DOHH2 (cell line): ENCODE data around the gene INO80.

Experiments used
- CTCF ChIP-seq: fragments of 200-600 bp; sonication (generic); IDR thresholded peaks from one replicate; pipeline ENCODE4 v1.5.1; 2014; ENCODE audit warnings: antibody characterized with exemption, mild to moderate bottlenecking, low read depth, low read length; ENCODE audit not compliant: poor library complexity, severe bottlenecking
- EZH2phosphoT487 ChIP-seq: fragments of 200-600 bp; sonication (generic); IDR thresholded peaks from 2 replicates; pipeline ENCODE4 v1.6.1; 2017; ENCODE audit warnings: borderline replicate concordance, mild to moderate bottlenecking, antibody characterized with exemption, low read length, moderate library complexity, mixed read lengths

GRCh38 chr15:40942337-40942854 lies 173.7 kb downstream of the INO80 start:
- peak; percentile 4 for TF ChIP-seq CTCF
- TF ChIP-seq EZH2phosphoT487 = no peak
